MV-4-11 (cell line): ENCODE results near the gene PPIP5K1.

Source experiments
- DNase-seq: peaks from one replicate; lab custom pipeline; 2025; lab: John Stamatoyannopoulos, UW

Gene PPIP5K1

GRCh38 chr15:43488790-43489189, 101.2 kb downstream of the PPIP5K1 start:
- no peak for DNase-seq

- no peak for DNase-seq
Measured at GRCh38 chr15:43487271-43487895, 102.6 kb downstream of the PPIP5K1 start.

DNA sequence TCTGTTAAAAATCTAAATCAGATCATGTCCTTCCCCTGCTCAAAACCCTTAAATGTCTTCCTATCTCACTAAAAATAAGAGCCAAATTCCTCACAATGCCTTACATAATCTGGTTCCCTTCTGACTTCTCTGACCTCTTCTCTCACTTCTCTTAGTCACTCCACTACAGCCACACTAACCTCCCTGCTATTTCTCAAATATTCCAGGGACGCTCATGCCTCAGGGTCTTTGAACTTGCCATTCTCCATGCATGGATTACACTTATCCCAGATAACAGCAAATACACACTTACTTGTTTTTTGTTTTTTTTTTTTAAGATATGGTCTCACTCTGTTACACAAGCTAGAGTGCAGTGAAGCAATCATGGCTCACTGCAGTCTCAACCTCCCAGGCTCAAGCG, 105.6 kb downstream of the PPIP5K1 start:
- DNase-seq, result peak; percentile 12
